HAP-1 (cell line): Measurements from ENCODE around the gene HIVEP3.

ENCODE experiments used
- DNase-seq, 2 experiments: peaks; one replicate each; pipeline ENCODE4 v3.0.0-alpha.2; 2016 to 2020; ENCODE audit warnings: low spot score in 2 of 2
- H3K27me3 ChIP-seq: fragments of 250-450 bp; sonication (Bioruptor Pico); 2 replicates; pipeline ENCODE4 v1.5.1; 2020; ENCODE audit warnings: low read depth, mild to moderate bottlenecking, moderate library complexity
- H3K36me3 ChIP-seq: fragments of 250-450 bp; sonication (Bioruptor Pico); replicated peaks from 2 replicates; pipeline ENCODE4 v1.5.1; 2020; ENCODE audit warnings: mild to moderate bottlenecking
- H3K4me1 ChIP-seq: fragments of 250-450 bp; sonication (Bioruptor Pico); 2 replicates; pipeline ENCODE4 v1.5.1; 2020; ENCODE audit warnings: mild to moderate bottlenecking
- H3K4me3 ChIP-seq: fragments of 250-450 bp; sonication (Bioruptor Pico); 2 replicates; pipeline ENCODE4 v1.5.1; 2020; ENCODE audit warnings: mild to moderate bottlenecking, moderate library complexity
- H3K9me3 ChIP-seq: fragments of 250-450 bp; sonication (Bioruptor Pico); 2 replicates; pipeline ENCODE4 v1.5.1; 2020; ENCODE audit warnings: mild to moderate bottlenecking, moderate library complexity
- in situ Hi-C: fragments of 300-500 bp; cut with MboI; formaldehyde crosslinking; loops from 3 replicates; pipeline ENCODE4 v1.14.3; 2020; ENCODE audit warnings: low sequenced_read_pairs, inconsistent platforms, mixed read lengths

HIVEP3 gene

DNA sequence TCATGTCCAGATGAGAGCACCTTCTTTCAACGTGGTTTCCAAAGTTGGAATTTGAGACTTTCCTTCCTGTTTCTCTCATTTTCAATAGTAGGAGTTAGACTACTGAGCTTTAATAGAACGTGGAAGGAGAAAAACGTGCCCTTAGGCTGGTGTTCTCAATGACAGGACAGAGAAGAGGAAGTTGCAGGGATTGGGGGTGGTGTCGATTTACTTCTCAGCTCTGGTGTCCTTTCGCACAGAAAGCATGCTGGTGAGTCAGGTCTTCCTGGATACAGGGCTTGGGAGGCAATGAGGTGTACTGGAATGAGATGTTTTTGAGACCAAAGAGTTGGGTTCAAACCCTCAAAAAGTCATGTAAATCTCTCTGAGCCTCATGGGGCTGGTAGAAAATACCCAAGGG, 67.1 kb downstream of the HIVEP3 start:
- Histone ChIP-seq H3K36me3 (no peaks in the 10 kb centered on the region), H3K27me3 (no peaks in the 10 kb centered on the region), H3K9me3 (no peaks in the 10 kb centered on the region), H3K4me1 (no peaks in the 10 kb centered on the region), H3K4me3 (no peak overlapping the region)
- no peak for DNase-seq
- in situ Hi-C loops, result no loop called here

DNA sequence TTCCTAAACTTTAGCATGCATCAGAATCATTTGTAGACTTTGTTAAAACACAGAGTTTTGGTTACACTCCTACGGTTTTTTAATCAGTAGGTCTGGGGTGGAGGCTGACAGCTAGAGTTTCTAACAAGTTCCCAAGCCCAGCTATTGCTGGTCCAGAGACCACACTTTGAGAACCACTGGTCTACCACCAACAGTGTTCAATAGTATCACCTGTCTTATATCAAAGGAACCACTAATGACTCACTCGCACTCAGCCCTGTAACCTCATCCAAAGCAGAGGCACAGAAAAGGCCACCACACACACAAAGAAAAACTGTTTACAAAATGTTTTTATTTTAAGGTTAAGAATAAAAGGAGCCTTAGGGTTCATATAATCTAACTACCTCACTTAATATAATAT, 68.7 kb downstream of the HIVEP3 start:
- H3K27me3 ChIP-seq, result no peaks in the 10 kb centered on the region
- H3K4me1 ChIP-seq, result no peaks in the 10 kb centered on the region
- H3K4me3 ChIP-seq, result no peak overlapping the region
- no peak for DNase-seq
- H3K9me3 ChIP-seq, result no peaks in the 10 kb centered on the region
- no peaks in the 10 kb centered on the region for H3K36me3 ChIP-seq
- in situ Hi-C loops, result no loop called here

- H3K9me3 ChIP-seq, result no peaks in the 10 kb centered on the region
- H3K4me1 ChIP-seq, result no peaks in the 10 kb centered on the region
- no peak for DNase-seq
- no peak overlapping the region for H3K4me3 ChIP-seq
- in situ Hi-C loops, result no loop called here
- no peaks in the 10 kb centered on the region for H3K27me3 ChIP-seq
- no peaks in the 10 kb centered on the region for H3K36me3 ChIP-seq
Observed at GRCh38 chr1:41849211-41849759, 69.4 kb downstream of the HIVEP3 start.

GRCh38 chr1:41848216-41848952, 70.3 kb downstream of the HIVEP3 start:
- Histone ChIP-seq H3K4me1 (no peaks in the 10 kb centered on the region), H3K9me3 (no peaks in the 10 kb centered on the region), H3K36me3 (no peaks in the 10 kb centered on the region), H3K27me3 (no peaks in the 10 kb centered on the region), H3K4me3 (no peak overlapping the region)
- in situ Hi-C loops, result no loop called here
- DNase-seq, result no peak

GRCh38 chr1:41847733-41848132, 71.0 kb downstream of the HIVEP3 start:
- H3K4me3 ChIP-seq, result no peak overlapping the region
- no peak for DNase-seq
- H3K4me1 ChIP-seq, result no peaks in the 10 kb centered on the region
- in situ Hi-C loops, result no loop called here
- H3K9me3 ChIP-seq, result no peaks in the 10 kb centered on the region
- H3K27me3 ChIP-seq, result no peaks in the 10 kb centered on the region
- no peaks in the 10 kb centered on the region for H3K36me3 ChIP-seq

DNA sequence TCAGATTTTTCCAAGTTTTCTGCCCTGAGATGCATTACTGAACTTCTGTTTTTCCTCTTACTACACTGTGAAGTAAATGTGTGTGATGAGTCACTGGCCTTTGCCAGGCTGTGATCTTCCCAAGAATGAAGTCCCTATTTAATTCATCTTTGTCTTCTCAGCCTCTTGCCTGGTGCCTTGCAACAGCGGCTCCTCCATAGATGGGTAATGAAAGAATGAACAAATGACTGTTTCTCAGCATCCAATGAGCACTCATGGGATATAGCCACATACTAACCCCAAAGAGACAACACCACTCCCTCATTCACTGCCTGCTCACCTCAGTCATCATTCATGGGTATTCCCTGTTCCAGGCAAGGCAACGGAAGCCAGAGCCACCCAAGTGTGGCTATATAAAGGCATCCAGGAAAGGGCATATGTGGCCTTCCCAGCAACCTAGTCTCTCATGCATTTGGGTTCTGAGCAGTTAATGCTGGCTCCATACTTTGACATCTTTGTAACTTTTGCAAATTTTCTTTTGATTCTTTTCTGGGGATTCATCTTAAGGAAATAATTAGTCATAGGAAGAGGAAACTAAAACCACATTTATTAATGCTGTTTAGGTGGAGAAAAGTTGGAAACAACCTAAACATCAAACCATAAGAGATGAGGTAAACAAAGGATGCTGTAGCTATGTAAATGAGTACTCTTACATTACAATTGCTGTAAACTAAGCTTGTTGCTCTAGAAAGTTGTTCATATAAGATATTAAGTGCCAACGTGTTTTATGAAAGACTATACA, 71.9 kb downstream of the HIVEP3 start:
- no peak overlapping the region for H3K4me3 ChIP-seq
- no peaks in the 10 kb centered on the region for H3K4me1 ChIP-seq
- in situ Hi-C loops, result no loop called here
- no peak for DNase-seq
- H3K27me3 ChIP-seq, result no peaks in the 10 kb centered on the region
- no peaks in the 10 kb centered on the region for H3K36me3 ChIP-seq
- no peaks in the 10 kb centered on the region for H3K9me3 ChIP-seq

DNA sequence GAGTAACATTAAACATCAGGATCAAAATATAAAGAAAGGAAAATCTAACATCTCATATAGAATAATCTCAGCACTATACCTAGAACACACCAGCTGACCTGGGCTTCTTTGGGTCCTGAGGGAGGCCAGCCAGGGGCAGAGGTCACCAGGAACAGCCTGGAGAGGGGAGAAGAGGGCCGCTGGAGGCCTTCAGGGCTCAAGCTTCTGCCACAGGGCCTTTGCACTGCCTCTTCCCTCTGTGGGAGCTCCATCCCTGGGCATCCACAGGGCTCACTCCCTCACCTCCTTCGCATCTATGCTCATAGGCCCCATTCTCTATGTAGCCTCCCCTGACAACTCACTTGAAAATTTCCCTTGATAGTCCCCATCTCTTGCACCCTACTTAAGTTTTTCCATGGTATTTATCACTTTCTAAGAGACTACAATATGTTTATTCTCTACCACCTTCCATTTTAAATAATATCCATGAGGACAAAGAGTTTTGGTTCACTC, 73.9 kb downstream of the HIVEP3 start:
- Histone ChIP-seq H3K9me3 (no peaks in the 10 kb centered on the region), H3K36me3 (no peaks in the 10 kb centered on the region), H3K4me1 (no peaks in the 10 kb centered on the region), H3K4me3 (no peak overlapping the region), H3K27me3 (no peaks in the 10 kb centered on the region)
- no peak for DNase-seq
- in situ Hi-C loops, result no loop called here

DNA sequence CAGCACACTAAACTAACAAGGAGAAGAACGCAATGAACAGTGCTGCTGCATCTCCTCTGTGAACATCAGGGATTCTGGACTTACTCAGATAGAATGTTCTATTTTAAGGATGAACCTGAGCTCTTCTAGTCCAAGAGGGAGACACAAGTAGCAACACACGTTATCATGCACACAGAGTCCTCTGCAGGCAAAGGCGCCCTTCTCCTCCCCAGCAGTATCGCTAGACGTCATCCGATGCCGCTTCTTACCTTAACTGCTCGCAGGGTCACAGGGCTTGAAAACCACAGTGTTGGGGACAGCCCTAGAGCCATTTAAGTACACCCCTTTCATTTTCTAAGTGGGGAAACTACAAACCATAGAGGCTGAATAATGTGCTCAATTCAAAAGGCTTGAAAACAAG, 74.5 kb downstream of the HIVEP3 start:
- no peak overlapping the region for H3K4me3 ChIP-seq
- no peak for DNase-seq
- in situ Hi-C loops, result no loop called here

GRCh38 chr1:41842993-41843755, 75.5 kb downstream of the HIVEP3 start:
- no peaks in the 10 kb centered on the region for H3K4me1 ChIP-seq
- no peak for DNase-seq

More for the DNA sequence above, 74.5 kb downstream of the HIVEP3 start:
- Histone ChIP-seq H3K4me1 (no peaks in the 10 kb centered on the region), H3K27me3 (no peaks in the 10 kb centered on the region), H3K9me3 (no peaks in the 10 kb centered on the region), H3K36me3 (no peaks in the 10 kb centered on the region)

DNA sequence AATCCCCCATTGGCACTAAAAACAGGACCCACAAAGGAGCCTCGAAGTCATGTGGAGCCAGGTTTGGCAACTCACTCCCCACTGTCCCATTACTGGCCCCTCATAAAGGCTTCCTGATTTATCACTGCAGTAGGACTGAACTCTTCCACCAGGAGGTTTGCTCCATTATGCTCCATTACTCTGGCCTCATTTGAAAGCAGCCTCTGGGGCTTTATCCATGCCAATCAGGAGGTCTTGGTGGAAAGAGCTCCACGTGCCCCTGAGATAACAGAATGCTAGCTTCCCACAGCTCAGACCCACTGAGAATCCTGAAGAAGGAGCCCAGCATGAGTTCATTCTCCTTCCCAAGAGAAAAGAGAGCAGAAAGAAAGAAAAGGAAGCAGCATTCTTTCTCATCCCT, 76.4 kb downstream of the HIVEP3 start:
- no peak for DNase-seq

More at GRCh38 chr1:41842993-41843755, 75.5 kb downstream of the HIVEP3 start:
- no peaks in the 10 kb centered on the region for H3K9me3 ChIP-seq
- H3K27me3 ChIP-seq, result no peaks in the 10 kb centered on the region
- no peak overlapping the region for H3K4me3 ChIP-seq
- H3K36me3 ChIP-seq, result no peaks in the 10 kb centered on the region
- in situ Hi-C loops, result no loop called here

DNA sequence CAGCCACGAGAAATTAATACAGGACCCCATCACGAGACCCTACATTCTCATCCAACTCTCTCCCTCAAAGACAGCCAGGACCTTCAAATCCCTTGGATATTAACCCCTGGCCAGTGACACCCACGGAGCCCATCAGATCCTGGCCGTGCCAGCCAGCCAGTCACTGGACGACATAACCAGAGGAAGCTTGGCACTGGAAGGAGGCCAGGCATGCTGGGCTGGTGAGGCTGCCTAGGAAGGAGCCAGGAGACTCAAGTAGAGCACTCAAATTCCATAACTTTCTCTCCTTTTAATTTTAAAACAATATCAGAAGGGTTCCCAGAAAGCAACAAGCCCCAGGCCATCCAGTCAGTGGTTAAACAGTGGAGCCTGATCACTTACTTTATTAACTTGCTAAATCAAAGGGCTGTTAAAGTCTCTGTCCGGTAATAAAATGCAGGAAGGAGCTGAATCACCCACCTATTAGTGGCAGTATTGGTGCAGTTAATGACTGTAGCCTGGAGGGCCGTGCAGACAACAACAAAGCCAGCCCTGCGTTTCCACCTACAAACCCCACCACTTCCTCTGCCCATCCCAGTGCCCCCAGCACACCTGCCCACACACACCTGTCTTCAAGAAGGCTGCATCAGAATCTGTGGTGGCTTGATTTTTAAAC, 78.0 kb downstream of the HIVEP3 start:
- in situ Hi-C loops, result no loop called here
- H3K4me3 ChIP-seq, result no peak overlapping the region
- no peaks in the 10 kb centered on the region for H3K9me3 ChIP-seq
- H3K4me1 ChIP-seq, result no peaks in the 10 kb centered on the region
- H3K27me3 ChIP-seq, result no peaks in the 10 kb centered on the region
- no peaks in the 10 kb centered on the region for H3K36me3 ChIP-seq
- DNase-seq, result no peak

More for the DNA sequence above, 76.4 kb downstream of the HIVEP3 start:
- Histone ChIP-seq H3K4me3 (no peak overlapping the region), H3K36me3 (no peaks in the 10 kb centered on the region), H3K27me3 (no peaks in the 10 kb centered on the region), H3K4me1 (no peaks in the 10 kb centered on the region), H3K9me3 (no peaks in the 10 kb centered on the region)
- in situ Hi-C loops, result no loop called here

GRCh38 chr1:41838266-41838665, 80.5 kb downstream of the HIVEP3 start:
- no peaks in the 10 kb centered on the region for H3K27me3 ChIP-seq
- no peaks in the 10 kb centered on the region for H3K36me3 ChIP-seq
- no peak overlapping the region for H3K4me3 ChIP-seq
- in situ Hi-C loops, result no loop called here
- DNase-seq, result no peak
- no peaks in the 10 kb centered on the region for H3K4me1 ChIP-seq
- H3K9me3 ChIP-seq, result no peaks in the 10 kb centered on the region

GRCh38 chr1:41837691-41838090, 81.0 kb downstream of the HIVEP3 start:
- H3K9me3 ChIP-seq, result no peaks in the 10 kb centered on the region
- H3K4me1 ChIP-seq, result no peaks in the 10 kb centered on the region
- no peak overlapping the region for H3K4me3 ChIP-seq
- H3K36me3 ChIP-seq, result no peaks in the 10 kb centered on the region
- no peaks in the 10 kb centered on the region for H3K27me3 ChIP-seq
- no peak for DNase-seq
- in situ Hi-C loops, result no loop called here
